Hypothalamus (tissue), 51 donors: ENCODE measurements around the gene DNAJC10.
"Not testable (repeated sequence)": the region's sequence is repeated elsewhere in the genome, so short reads cannot be mapped to it uniquely, and the experiment has no call there.

ENCODE experiments used
- DNase-seq, 51 donors: peaks; one replicate each; lab custom pipeline; 2025; lab: John Stamatoyannopoulos, UW

The DNAJC10 gene

GRCh38 chr2:182715892-182716649 is at the start of gene DNAJC10:
Gene DNAJC10, plus strand, starts transcription at chr2:182716257. Its CDS starts 1,830 bp downstream, at chr2:182718087.
- DNase-seq: peak; percentile 54 to 97 (median 87)

GRCh38 chr2:182666674-182667314 is 49.3 kb upstream of the DNAJC10 start:
- DNase-seq: no peak

- no peak for DNase-seq
Measured at GRCh38 chr2:182667315-182667695, 48.8 kb upstream of the DNAJC10 start.

- no peak for DNase-seq
Measured at GRCh38 chr2:182668671-182669070, 47.4 kb upstream of the DNAJC10 start.

GRCh38 chr2:182672466-182673165 is 43.4 kb upstream of the DNAJC10 start:
- DNase-seq: no peak

- DNase-seq: no peak
Measured at GRCh38 chr2:182680837-182681236, 35.2 kb upstream of the DNAJC10 start.

- no peak for DNase-seq
Measured at GRCh38 chr2:182682210-182682609, 33.8 kb upstream of the DNAJC10 start.

GRCh38 chr2:182685559-182685958 is 30.5 kb upstream of the DNAJC10 start:
- no peak for DNase-seq

GRCh38 chr2:182686763-182687162 is 29.3 kb upstream of the DNAJC10 start:
- DNase-seq: not testable (repeated sequence)

GRCh38 chr2:182694189-182694588 is 21.9 kb upstream of the DNAJC10 start:
- no peak for DNase-seq

GRCh38 chr2:182695776-182696175 is 20.3 kb upstream of the DNAJC10 start:
- no peak for DNase-seq

GRCh38 chr2:182698671-182699070 is 17.4 kb upstream of the DNAJC10 start:
- no peak for DNase-seq

- no peak for DNase-seq
Measured at GRCh38 chr2:182705761-182706160, 10.3 kb upstream of the DNAJC10 start.

GRCh38 chr2:182706751-182707150 is 9.3 kb upstream of the DNAJC10 start:
- DNase-seq: no peak

GRCh38 chr2:182713601-182714000 is 2.5 kb upstream of the DNAJC10 start:
- no peak for DNase-seq

- DNase-seq: peak in 1 of 51 donors; percentile 57
Measured at GRCh38 chr2:182715121-182715891, 751 bp upstream of the DNAJC10 start.

GRCh38 chr2:182716650-182716979 is 558 bp downstream of the DNAJC10 start:
- peak in 10 of 51 donors; percentile 2 to 43 (median 30) for DNase-seq

GRCh38 chr2:182717416-182717815 is 1.4 kb downstream of the DNAJC10 start:
- peak in 1 of 51 donors; percentile 35 for DNase-seq

- DNase-seq: no peak
Measured at GRCh38 chr2:182717816-182718215, 1.8 kb downstream of the DNAJC10 start.

- DNase-seq: no peak
Measured at GRCh38 chr2:182718459-182718858, 2.4 kb downstream of the DNAJC10 start.

GRCh38 chr2:182719116-182719515 is 3.1 kb downstream of the DNAJC10 start:
- DNase-seq: not testable (repeated sequence)
